CMK (cell line): ENCODE data around the gene RNLS.

Source experiments
- DNase-seq: peaks from one replicate; pipeline ENCODE4 v3.0.0-alpha.2; 2010; ENCODE audit warnings: low read depth

The RNLS gene

GRCh38 chr10:88474884-88475844 lies 108.0 kb downstream of the RNLS start:
- no peak for DNase-seq

- DNase-seq: no peak
These were observed 108.9 kb downstream of the RNLS start for GRCh38 chr10:88473989-88474883.

GRCh38 chr10:88472540-88472939 lies 110.6 kb downstream of the RNLS start:
- no peak for DNase-seq

- no peak for DNase-seq
These were observed 111.2 kb downstream of the RNLS start for GRCh38 chr10:88471899-88472298.

- no peak for DNase-seq
These were observed 115.2 kb downstream of the RNLS start for GRCh38 chr10:88467835-88468485.

GRCh38 chr10:88466786-88467185 lies 116.3 kb downstream of the RNLS start:
- DNase-seq: no peak

GRCh38 chr10:88465765-88466164 lies 117.4 kb downstream of the RNLS start:
- DNase-seq: no peak

GRCh38 chr10:88463811-88464210 lies 119.3 kb downstream of the RNLS start:
- DNase-seq: no peak

GRCh38 chr10:88461426-88461825 lies 121.7 kb downstream of the RNLS start:
- DNase-seq: no peak

GRCh38 chr10:88459530-88459929 lies 123.6 kb downstream of the RNLS start:
- no peak for DNase-seq

- DNase-seq: no peak
These were observed 124.9 kb downstream of the RNLS start for GRCh38 chr10:88458209-88458608.

GRCh38 chr10:88457660-88458059 lies 125.5 kb downstream of the RNLS start:
- no peak for DNase-seq

GRCh38 chr10:88456730-88457129 lies 126.4 kb downstream of the RNLS start:
- DNase-seq: no peak

- DNase-seq: no peak
These were observed 127.3 kb downstream of the RNLS start for GRCh38 chr10:88455831-88456230.

GRCh38 chr10:88450201-88450600 lies 132.9 kb downstream of the RNLS start:
- no peak for DNase-seq

- DNase-seq: no peak
These were observed 140.4 kb downstream of the RNLS start for GRCh38 chr10:88442716-88443115.

GRCh38 chr10:88440541-88440940 lies 142.6 kb downstream of the RNLS start:
- no peak for DNase-seq

GRCh38 chr10:88439932-88440331 lies 143.2 kb downstream of the RNLS start:
- no peak for DNase-seq

- DNase-seq: no peak
These were observed 145.7 kb downstream of the RNLS start for GRCh38 chr10:88437411-88437810.

GRCh38 chr10:88433565-88434186 lies 149.4 kb downstream of the RNLS start:
- no peak for DNase-seq

GRCh38 chr10:88431103-88431502 lies 152.0 kb downstream of the RNLS start:
- no peak for DNase-seq

- DNase-seq: no peak
These were observed 154.1 kb downstream of the RNLS start for GRCh38 chr10:88428976-88429375.
